Activated CD4-positive, alpha-beta T cell treated with anti-CD3 and anti-CD28 coated beads, Interleukin-2, Interleukin-4, amounts not matched to agents 100 ng/mL and 50 ng/mL, durations not matched to agents 16 hours and 8 hours (primary cell): Measurements from ENCODE around the gene NTMT1.

Experiments
- DNase-seq: peaks from one replicate; pipeline ENCODE4 v3.0.0-alpha.2; 2020; ENCODE audit warnings: low spot score

The NTMT1 gene

GRCh38 chr9:129597355-129598088 is 28.4 kb upstream of the NTMT1 start:
- DNase-seq: no peak

- DNase-seq: no peak
These were observed 27.8 kb upstream of the NTMT1 start for GRCh38 chr9:129598089-129598596.

- DNase-seq: no peak
These were observed 24.8 kb upstream of the NTMT1 start for GRCh38 chr9:129601082-129601674.

GRCh38 chr9:129602598-129603415 is 23.2 kb upstream of the NTMT1 start:
- DNase-seq: no peak

GRCh38 chr9:129604056-129604765 is 21.8 kb upstream of the NTMT1 start:
- DNase-seq: no peak

GRCh38 chr9:129604766-129605163 is 21.2 kb upstream of the NTMT1 start:
- DNase-seq: no peak

- DNase-seq: no peak
These were observed 19.6 kb upstream of the NTMT1 start for GRCh38 chr9:129606161-129607026.

- no peak for DNase-seq
These were observed 19.0 kb upstream of the NTMT1 start for GRCh38 chr9:129607027-129607387.

- DNase-seq: no peak
These were observed 17.1 kb upstream of the NTMT1 start for GRCh38 chr9:129608561-129609481.

- peak; percentile 13 for DNase-seq
These were observed 16.3 kb upstream of the NTMT1 start for GRCh38 chr9:129609486-129610212.

GRCh38 chr9:129610213-129610472 is 15.8 kb upstream of the NTMT1 start:
- no peak for DNase-seq

- DNase-seq: peak; percentile 58
These were observed 15.3 kb upstream of the NTMT1 start for GRCh38 chr9:129610473-129611306.

- DNase-seq: no peak
These were observed 14.6 kb upstream of the NTMT1 start for GRCh38 chr9:129611307-129611800.

- no peak for DNase-seq
These were observed 13.8 kb upstream of the NTMT1 start for GRCh38 chr9:129612123-129612522.

GRCh38 chr9:129612815-129613519 is 13.0 kb upstream of the NTMT1 start:
- no peak for DNase-seq

- DNase-seq: no peak
These were observed 12.3 kb upstream of the NTMT1 start for GRCh38 chr9:129613520-129614175.

GRCh38 chr9:129614932-129615331 is 11.0 kb upstream of the NTMT1 start:
- no peak for DNase-seq
